CD4-positive, CD25-positive, alpha-beta regulatory T cell (primary cell): Measurements from ENCODE around the gene SLC6A2. TPM values are rescaled to one million over a fixed set of nuclear protein-coding genes. Genes with fewer than 3 reads are reported as not detected.

Source experiments
- ATAC-seq, 2 donors: fragments of 150-1000 bp; cut with Tn5 transposase; one replicate each; pipeline ENCODE4 v1.10.0; 2021; ENCODE audit warnings: low read depth in 2 of 2, moderate number of reproducible peaks in 2 of 2, moderate library complexity in 1 of 2
- DNase-seq, 3 donors: peaks; one replicate each; pipeline versions ENCODE4 v3.0.0 to v3.0.0-alpha.2; 2012 to 2022; ENCODE audit warnings: mixed read lengths in 1 of 3
- H3K27ac ChIP-seq: one replicate; pipeline ENCODE4 v1.7.0; 2013; ENCODE audit warnings: mild to moderate bottlenecking, low read length; ENCODE audit not compliant: insufficient read depth, poor library complexity, severe bottlenecking
- H3K27me3 ChIP-seq: one replicate; pipeline ENCODE4 v1.7.0; 2013; ENCODE audit warnings: low read length; ENCODE audit not compliant: control insufficient read depth, insufficient read depth
- H3K36me3 ChIP-seq: one replicate; pipeline ENCODE4 v1.7.0; 2013; ENCODE audit warnings: mild to moderate bottlenecking, low read length, moderate library complexity; ENCODE audit not compliant: control insufficient read depth, insufficient read depth
- H3K4me1 ChIP-seq: 2 replicates; pipeline ENCODE4 v1.7.0; 2013; ENCODE audit warnings: mild to moderate bottlenecking, low read length; ENCODE audit not compliant: insufficient read depth, control insufficient read depth, poor library complexity, severe bottlenecking
- H3K4me3 ChIP-seq: one replicate; pipeline ENCODE4 v1.7.0; 2013; ENCODE audit warnings: low read depth, mild to moderate bottlenecking, low read length, moderate library complexity
- H3K9me3 ChIP-seq, 2 experiments: 1 replicate in 1 of 2; 2 replicates in 1 of 2; pipeline ENCODE4 v1.7.0; 2013; ENCODE audit warnings: low read length in 2 of 2, mild to moderate bottlenecking in 1 of 2, moderate library complexity in 1 of 2; ENCODE audit not compliant: control insufficient read depth in 2 of 2
- H3K27ac Mint-ChIP-seq, 3 donors: one replicate each; pipeline ENCODE4 v1.8.0; 2020 to 2022; ENCODE audit warnings: mild to moderate bottlenecking in 3 of 3, mixed read lengths in 3 of 3, moderate library complexity in 2 of 3
- H3K27me3 Mint-ChIP-seq: one replicate; pipeline ENCODE4 v1.8.0; 2022; ENCODE audit warnings: mild to moderate bottlenecking, mixed read lengths
- H3K36me3 Mint-ChIP-seq: one replicate; pipeline ENCODE4 v1.8.0; 2020; ENCODE audit warnings: mixed read lengths
- H3K4me1 Mint-ChIP-seq, 4 donors: one replicate each; pipeline ENCODE4 v1.8.0; 2020 to 2022; ENCODE audit warnings: mixed read lengths in 4 of 4, mild to moderate bottlenecking in 1 of 4
- H3K4me3 Mint-ChIP-seq, 4 donors: one replicate each; pipeline ENCODE4 v1.8.0; 2020 to 2022; ENCODE audit warnings: mild to moderate bottlenecking in 4 of 4, mixed read lengths in 4 of 4, moderate library complexity in 3 of 4
- H3K9me3 Mint-ChIP-seq, 7 donors: one replicate each; pipeline ENCODE4 v1.8.0; 2020 to 2022; ENCODE audit warnings: mixed read lengths in 7 of 7, mild to moderate bottlenecking in 3 of 7, moderate library complexity in 2 of 7
- polyA plus RNA-seq, 4 donors: library from polyadenylated mRNA; unstranded; fragments of 300-500 nt; fragmentation: Illumina TruSeq; gene quantifications; one replicate each; pipeline ENCODE4 v1.2.3, GENCODE V29; 2021
- total RNA-seq: library from RNA; stranded (reverse); gene quantifications from one replicate; pipeline ENCODE4 v1.2.3, GENCODE V29; 2022

The SLC6A2 gene
- total and polyA plus RNA-seq, 5 donors from 2014 or later, result not detected

DNA sequence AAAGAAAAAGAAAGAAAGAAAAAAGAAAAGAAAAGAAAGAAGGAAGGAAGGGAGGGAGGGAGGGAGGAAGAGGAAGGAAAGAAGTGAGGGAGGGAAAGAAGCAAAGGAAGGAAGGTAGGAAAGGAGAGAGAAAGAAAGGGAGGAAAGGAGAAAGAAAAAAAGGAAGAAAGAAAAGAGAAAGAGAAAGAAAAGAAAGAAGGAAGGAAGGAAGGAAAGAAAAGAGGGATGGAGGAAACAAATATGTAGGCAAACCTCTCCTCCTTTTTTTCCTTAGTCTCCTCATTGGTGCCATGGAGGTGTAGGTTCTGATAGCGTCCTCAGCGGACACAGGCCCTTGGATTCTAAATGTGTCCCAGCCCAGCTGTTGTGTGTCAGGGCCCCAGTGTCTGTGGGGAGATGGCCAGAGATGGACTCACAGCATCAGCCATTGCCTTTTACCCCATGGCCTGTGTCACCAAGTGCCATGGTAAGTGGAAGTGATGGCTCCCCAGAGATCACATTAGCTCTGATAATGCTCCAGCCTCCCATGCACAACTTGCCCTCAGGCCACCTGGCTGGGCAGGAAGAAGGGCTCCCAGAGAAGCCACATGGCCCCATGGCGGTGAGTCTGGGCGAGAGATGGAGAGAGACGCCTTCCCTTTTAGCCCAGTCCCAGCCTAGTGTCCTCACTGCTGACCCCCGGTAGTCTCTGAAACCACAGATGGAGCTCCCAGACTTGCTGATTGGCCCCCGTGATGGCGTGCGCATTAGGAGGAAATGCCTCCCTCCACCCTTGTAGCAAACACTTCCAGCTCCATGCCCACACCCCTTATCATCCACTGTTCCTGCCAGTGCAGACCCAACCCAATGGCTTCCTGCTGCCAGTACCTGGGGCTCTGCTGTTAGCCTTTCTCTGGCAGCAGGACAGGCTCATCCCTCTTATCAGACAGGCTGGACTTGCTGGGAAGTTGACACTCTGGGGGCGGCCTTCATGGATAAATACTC lies 3.7 kb upstream of the SLC6A2 start:
- Mint-ChIP-seq H3K27ac (no peak overlapping the region), H3K27me3 (no peaks in the 10 kb centered on the region), H3K4me1 (no peaks in the 10 kb centered on the region), H3K4me3 (no peak overlapping the region), H3K36me3 (no peaks in the 10 kb centered on the region), H3K9me3 (peaks cover 0 to 4% (median 0%) of the 10 kb centered on the region in 7 donors)
- H3K27ac ChIP-seq, result no peak overlapping the region
- no peaks in the 10 kb centered on the region for H3K27me3 ChIP-seq
- H3K9me3 ChIP-seq, result no peaks in the 10 kb centered on the region
- H3K36me3 ChIP-seq, result no peaks in the 10 kb centered on the region
- H3K4me3 ChIP-seq, result no peak overlapping the region
- ATAC-seq, result no peak
- H3K4me1 ChIP-seq, result no peaks in the 10 kb centered on the region
- DNase-seq, result no peak

DNA sequence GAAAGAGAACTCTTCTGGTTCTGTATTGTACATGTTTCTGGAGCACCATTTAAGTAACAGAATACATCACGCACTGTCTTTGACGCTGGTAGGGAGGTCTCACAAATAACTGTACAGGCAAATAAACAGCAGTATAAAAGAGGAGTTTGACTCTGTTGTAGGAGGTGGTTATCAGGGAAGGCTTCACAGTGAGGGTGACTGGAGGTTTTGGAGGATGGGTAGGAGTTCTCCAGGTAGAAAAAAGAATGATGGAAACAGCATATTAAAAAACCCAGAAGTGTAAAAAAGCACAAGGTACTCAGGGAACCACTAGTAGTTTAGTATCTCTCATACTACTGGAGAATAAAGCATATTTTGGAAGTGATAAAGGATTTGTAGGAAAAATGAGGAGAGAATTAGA lies 2.7 kb upstream of the SLC6A2 start:
- Histone ChIP-seq H3K9me3 (no peaks in the 10 kb centered on the region), H3K27ac (no peak overlapping the region), H3K36me3 (no peaks in the 10 kb centered on the region), H3K4me3 (no peak overlapping the region), H3K27me3 (no peaks in the 10 kb centered on the region), H3K4me1 (no peaks in the 10 kb centered on the region)
- Mint-ChIP-seq H3K9me3 (peaks cover 0 to 4% (median 0%) of the 10 kb centered on the region in 7 donors), H3K27ac (no peak overlapping the region), H3K27me3 (no peaks in the 10 kb centered on the region), H3K36me3 (no peaks in the 10 kb centered on the region), H3K4me1 (no peaks in the 10 kb centered on the region), H3K4me3 (no peak overlapping the region)
- ATAC-seq (no peak), DNase-seq (no peak)

DNA sequence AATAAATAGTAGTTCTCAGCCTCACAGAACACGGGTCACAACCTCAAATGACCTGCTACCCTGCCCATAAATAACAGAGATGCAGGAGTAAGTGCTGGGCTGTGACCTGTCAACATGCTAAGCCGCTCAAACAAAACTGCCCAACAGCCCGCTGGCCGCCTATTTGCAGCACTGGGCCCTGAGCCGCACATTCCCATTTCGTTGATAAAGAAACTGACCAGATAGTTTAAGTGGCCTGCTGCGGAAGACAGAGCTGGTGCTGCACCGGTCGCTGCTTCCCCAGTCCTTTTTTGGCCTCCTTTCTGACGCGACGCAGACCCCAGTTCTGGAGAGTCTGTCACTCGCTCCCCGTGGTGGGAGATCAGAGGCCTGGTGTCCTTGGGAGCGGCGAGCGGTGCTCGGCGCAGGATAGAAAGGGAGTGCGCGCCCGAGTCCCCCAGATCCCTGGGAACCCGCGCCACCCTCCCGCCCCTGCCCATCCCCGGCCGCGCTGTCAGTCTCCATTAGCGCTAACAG lies 349 bp upstream of the SLC6A2 start:
- H3K27me3 ChIP-seq, result no peaks in the 10 kb centered on the region
- no peak for ATAC-seq
- Mint-ChIP-seq H3K9me3 (peaks cover 0 to 4% (median 0%) of the 10 kb centered on the region in 7 donors), H3K27ac (no peak overlapping the region), H3K27me3 (peaks cover 4% of the 10 kb centered on the region), H3K4me1 (no peaks in the 10 kb centered on the region), H3K4me3 (no peak overlapping the region), H3K36me3 (no peaks in the 10 kb centered on the region)
- no peaks in the 10 kb centered on the region for H3K36me3 ChIP-seq
- H3K27ac ChIP-seq, result no peak overlapping the region
- no peaks in the 10 kb centered on the region for H3K9me3 ChIP-seq
- no peaks in the 10 kb centered on the region for H3K4me1 ChIP-seq
- no peak overlapping the region for H3K4me3 ChIP-seq
- no peak for DNase-seq

- H3K27me3 ChIP-seq, result no peaks in the 10 kb centered on the region
- DNase-seq (no peak), ATAC-seq (no peak)
- no peaks in the 10 kb centered on the region for H3K36me3 ChIP-seq
- peaks cover 0 to 1% (median 0%) of the 10 kb centered on the region in 7 donors for H3K9me3 Mint-ChIP-seq
- H3K27me3 Mint-ChIP-seq, result peaks cover 4% of the 10 kb centered on the region
- H3K4me3 ChIP-seq, result no peak overlapping the region
- no peaks in the 10 kb centered on the region for H3K9me3 ChIP-seq
- no peaks in the 10 kb centered on the region for H3K4me1 ChIP-seq
- no peak overlapping the region for H3K27ac ChIP-seq
- no peaks in the 10 kb centered on the region for H3K4me1 Mint-ChIP-seq
- H3K27ac Mint-ChIP-seq, result no peak overlapping the region
- H3K4me3 Mint-ChIP-seq, result no peak overlapping the region
- H3K36me3 Mint-ChIP-seq, result no peaks in the 10 kb centered on the region
These were observed 904 bp downstream of the SLC6A2 start for GRCh38 chr16:55656691-55657092.

DNA sequence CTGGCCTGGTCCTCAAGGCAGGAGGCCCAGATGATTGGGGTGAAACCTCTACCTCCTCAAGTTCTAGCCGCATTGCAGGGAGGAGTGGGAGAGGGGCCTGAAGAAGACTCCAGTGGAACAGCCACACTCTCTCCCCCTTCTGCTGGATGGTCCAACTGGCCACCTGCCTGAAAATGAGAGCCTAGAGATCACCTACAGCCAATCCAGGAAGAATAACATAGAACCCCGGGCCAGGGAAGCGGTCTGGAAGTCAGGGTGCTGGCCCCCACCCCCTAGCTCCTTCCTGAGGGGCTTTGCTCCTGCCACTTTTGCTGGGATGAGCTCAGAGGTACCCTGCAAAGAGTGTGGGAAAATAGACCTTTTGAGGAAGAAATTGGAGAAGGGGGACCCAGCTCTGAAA lies 1.8 kb downstream of the SLC6A2 start:
- Mint-ChIP-seq H3K27ac (no peak overlapping the region), H3K27me3 (peaks cover 4% of the 10 kb centered on the region), H3K9me3 (peaks cover 0 to 1% (median 0%) of the 10 kb centered on the region in 7 donors), H3K4me3 (peak overlapping the region in 1 of 4 donors; percentile 16), H3K4me1 (no peaks in the 10 kb centered on the region), H3K36me3 (no peaks in the 10 kb centered on the region)
- no peaks in the 10 kb centered on the region for H3K27me3 ChIP-seq
- H3K4me1 ChIP-seq, result no peaks in the 10 kb centered on the region
- no peak overlapping the region for H3K27ac ChIP-seq
- no peak for ATAC-seq
- H3K4me3 ChIP-seq, result no peak overlapping the region
- no peaks in the 10 kb centered on the region for H3K9me3 ChIP-seq
- DNase-seq, result no peak
- no peaks in the 10 kb centered on the region for H3K36me3 ChIP-seq

DNA sequence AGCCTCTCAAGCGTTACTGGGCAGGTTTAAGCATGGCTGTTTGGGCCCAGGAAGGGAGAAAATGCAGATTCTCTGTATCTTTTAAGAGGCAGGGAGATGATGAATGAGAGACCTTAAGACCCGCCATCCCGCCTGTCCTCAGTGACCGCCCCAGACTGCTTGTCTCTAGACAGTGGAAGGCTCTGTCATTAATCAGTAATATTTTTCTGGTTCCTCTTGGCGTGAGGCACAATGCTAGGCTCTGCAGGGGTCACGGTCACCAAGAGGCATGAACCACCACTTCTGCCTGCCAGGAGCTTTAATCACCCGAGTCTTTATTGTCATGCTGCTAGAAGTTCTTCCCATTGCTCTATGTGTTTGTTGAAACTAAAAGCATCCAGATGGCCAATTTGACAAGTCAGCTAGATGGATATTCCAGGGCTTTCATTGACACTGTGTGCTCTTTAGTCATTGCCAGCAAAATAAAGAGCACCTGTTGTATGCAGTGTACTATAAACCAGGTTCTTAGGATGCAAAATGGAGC lies 3.2 kb downstream of the SLC6A2 start:
- Mint-ChIP-seq H3K27ac (no peak overlapping the region), H3K4me3 (no peak overlapping the region), H3K4me1 (no peaks in the 10 kb centered on the region), H3K27me3 (peaks cover 4% of the 10 kb centered on the region), H3K36me3 (no peaks in the 10 kb centered on the region), H3K9me3 (peaks cover 0 to 6% (median 1%) of the 10 kb centered on the region in 7 donors)
- ATAC-seq (no peak), DNase-seq (no peak)
- Histone ChIP-seq H3K4me3 (no peak overlapping the region), H3K36me3 (no peaks in the 10 kb centered on the region), H3K4me1 (no peaks in the 10 kb centered on the region), H3K9me3 (no peaks in the 10 kb centered on the region), H3K27me3 (no peaks in the 10 kb centered on the region), H3K27ac (no peak overlapping the region)

DNA sequence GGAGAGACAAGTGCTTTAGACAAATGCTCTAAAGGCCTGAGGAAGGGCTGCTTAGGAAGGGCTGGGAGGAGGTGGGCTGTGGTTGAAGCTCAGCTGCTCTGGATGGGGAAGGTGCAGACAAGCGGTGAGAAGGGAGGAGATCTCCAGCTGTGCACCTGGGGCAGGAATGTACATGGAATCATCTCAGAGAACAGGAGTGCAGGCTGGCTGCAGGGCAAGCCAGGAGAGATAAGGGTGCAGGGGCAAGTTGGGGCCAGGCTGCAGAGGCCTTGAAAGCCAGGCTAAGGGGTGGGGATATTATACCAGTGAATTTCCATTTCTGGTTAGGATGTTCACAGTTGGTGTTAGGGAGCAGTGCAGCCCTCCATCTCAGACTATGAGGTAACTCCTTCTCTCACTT lies 4.2 kb downstream of the SLC6A2 start:
- no peaks in the 10 kb centered on the region for H3K27me3 ChIP-seq
- H3K4me1 ChIP-seq, result no peaks in the 10 kb centered on the region
- no peak for ATAC-seq
- H3K4me3 ChIP-seq, result no peak overlapping the region
- H3K4me1 Mint-ChIP-seq, result no peaks in the 10 kb centered on the region
- H3K36me3 ChIP-seq, result no peaks in the 10 kb centered on the region
- no peak overlapping the region for H3K27ac ChIP-seq
- no peaks in the 10 kb centered on the region for H3K9me3 ChIP-seq
- H3K27ac Mint-ChIP-seq, result no peak overlapping the region
- no peaks in the 10 kb centered on the region for H3K36me3 Mint-ChIP-seq
- no peak for DNase-seq
- H3K4me3 Mint-ChIP-seq, result no peak overlapping the region
- H3K27me3 Mint-ChIP-seq, result peaks cover 4% of the 10 kb centered on the region
- H3K9me3 Mint-ChIP-seq, result peaks cover 0 to 6% (median 1%) of the 10 kb centered on the region in 7 donors
